ENCODE data around the gene LRCH1. TPM values are rescaled to one million over a fixed set of nuclear protein-coding genes. Genes with fewer than 3 reads are reported as not detected.

Gene LRCH1
- total and polyA plus RNA-seq, 2 of the 4 experiments (the other 2 are of a cell fraction), result 7.0 to 8.8 TPM

GRCh38 chr13:46575818-46576221 is 22.9 kb downstream of the LRCH1 start:
- peak overlapping the region; percentile 53; the same call in 1 of the 2 replicates for H3K56ac ChIP-seq (ENCODE audit: extremely low read depth, insufficient read depth, low read length)
- peaks cover 32 to 83% of the 10 kb centered on the region in 2 experiments for H3K79me1 ChIP-seq (ENCODE audit: low read depth in 1 of 2, low read length in 2 of 2)
- intact Hi-C loops (cut with micrococcal nuclease) (loop anchor here (2.0 kb wide), 1 partner anchor 15 kb away; no protein-coding TSS in a partner anchor), dilution Hi-C loops (cut with HindIII; ENCODE audit: low sequenced_read_pairs, unreplicated experiment) (no loop called here), in situ Hi-C loops (cut with MboI; ENCODE audit: low sequenced_read_pairs) (no loop called here)
- ChIA-PET POLR2A (ENCODE audit: unreplicated experiment) (no interaction called here), CTCF (interaction anchor here (1.5 kb wide), 1 partner anchor 12 kb away, joined by 4 read pairs; no protein-coding TSS in a partner anchor)
- no peak overlapping the region for H4K5ac ChIP-seq (ENCODE audit: low read depth, low read length)
- peaks cover 36% of the 10 kb centered on the region for H3K9me1 ChIP-seq (ENCODE audit: insufficient read depth, low read length)
- no peak overlapping the region for H2AK9ac ChIP-seq (replicated peaks; ENCODE audit: low read depth, low read length, poor library complexity)
- no peak overlapping the region; the same call in 1 of the 2 replicates for H3K4ac ChIP-seq (ENCODE audit: low read depth, low read length)
- peak overlapping the region; percentile 17 for H3K4me2 ChIP-seq (ENCODE audit: low read depth, low read length)
- ATAC-seq (ENCODE audit: low read depth), result peak; percentile 74
- no peak overlapping the region for H2AFZ ChIP-seq (replicated peaks; ENCODE audit: low read length, poor library complexity)
- no peak overlapping the region for H4K91ac ChIP-seq (ENCODE audit: insufficient read depth, low read depth, low read length)
- peak; percentile 89 for DNase-seq
- H3K9ac ChIP-seq (ENCODE audit: low read depth, low read length), result no peak overlapping the region
- H3K27me3 ChIP-seq (ENCODE audit: control insufficient read depth, insufficient read depth, low read length), result no peaks in the 10 kb centered on the region
- TF ChIP-seq RFX5 (IDR thresholded peaks at IDR 0.05; ENCODE audit: low read depth, low read length) (no peak), NFE2L2 (IDR thresholded peaks at IDR 0.05; ENCODE audit: low read depth, low read length) (peak; percentile 38; the same call in 1 of the 2 replicates), MXI1 (IDR thresholded peaks at IDR 0.05; ENCODE audit: borderline replicate concordance, low read depth, low read length) (peak; percentile 60; the same call in 1 of the 2 replicates), MAFK (IDR thresholded peaks at IDR 0.05; ENCODE audit: low read depth, low read length) (peak; percentile 76), MAZ (IDR thresholded peaks at IDR 0.05; ENCODE audit: borderline replicate concordance, low read depth, low read length) (no peak), BHLHE40 (IDR thresholded peaks at IDR 0.05; ENCODE audit: low read depth, low read length) (peak; percentile 40; the same call in 1 of the 2 replicates)
- H3K18ac ChIP-seq (ENCODE audit: low read depth, low read length), result no peak overlapping the region
- no peaks in the 10 kb centered on the region for H3K9me3 ChIP-seq (ENCODE audit: control insufficient read depth, insufficient read depth, low read length)
- H2BK120ac ChIP-seq (ENCODE audit: low read depth, low read length), result peak overlapping the region; percentile 17; the same call in 1 of the 2 replicates
- H2BK5ac ChIP-seq (ENCODE audit: low read depth, low read length, poor library complexity, severe bottlenecking), result no peak overlapping the region
- H3K14ac ChIP-seq (replicated peaks; ENCODE audit: low read depth, low read length), result no peak overlapping the region; the same call in 1 of the 2 replicates
- H4K8ac ChIP-seq (ENCODE audit: low read depth in 2 of 2, low read length in 2 of 2), result no peak overlapping the region
- H3K4me1 ChIP-seq (ENCODE audit: control insufficient read depth, insufficient read depth, low read length), result peaks cover 28% of the 10 kb centered on the region
- H3K23ac ChIP-seq (ENCODE audit: low read depth, low read length), result peak overlapping the region; percentile 37; the same call in 1 of the 2 replicates
- peaks cover 50% of the 10 kb centered on the region for H4K20me1 ChIP-seq (ENCODE audit: insufficient read depth, low read length)
- H2BK15ac ChIP-seq (ENCODE audit: low read depth, low read length), result no peak overlapping the region
- H3K4me3 ChIP-seq (ENCODE audit: insufficient read depth, low read depth, low read length), result no peak overlapping the region
- BruUV-seq (replicated peaks), result no TSS peak
- no peaks in the 10 kb centered on the region for H3K36me3 ChIP-seq (ENCODE audit: control insufficient read depth, insufficient read depth, low read length)
- WGBS, 2 experiments (ENCODE audit: extremely low coverage in 2 of 2, insufficient read length in 1 of 2), result 0% methylated on average over 2 of the region's 5 CpGs; no CpG with 5 or more reads in 1 of the 2 experiments
- peak overlapping the region; percentile 5; the same call in 1 of the 2 replicates for H3K27ac ChIP-seq (ENCODE audit: insufficient read depth, low read length)
- no peak overlapping the region for H2BK20ac ChIP-seq (ENCODE audit: low read depth, low read length)
- no peak overlapping the region for H2AK5ac ChIP-seq (ENCODE audit: low read depth, low read length)
